HTR-8/SVneo (cell line): ENCODE results near the gene BAD.
A peak's percentile ranks its signal among the peaks of the same experiment; 100 is the strongest.

Experiments
- DNase-seq: peaks from one replicate; pipeline ENCODE4 v3.0.0; 2011; ENCODE audit warnings: low spot score, mixed read lengths; ENCODE audit not compliant: insufficient read length
- FAIRE-seq: peaks from 2 replicates; lab custom pipeline; 2011; peaks lifted over from hg19 to GRCh38; lab: Jason Lieb, UNC

The BAD gene

DNA sequence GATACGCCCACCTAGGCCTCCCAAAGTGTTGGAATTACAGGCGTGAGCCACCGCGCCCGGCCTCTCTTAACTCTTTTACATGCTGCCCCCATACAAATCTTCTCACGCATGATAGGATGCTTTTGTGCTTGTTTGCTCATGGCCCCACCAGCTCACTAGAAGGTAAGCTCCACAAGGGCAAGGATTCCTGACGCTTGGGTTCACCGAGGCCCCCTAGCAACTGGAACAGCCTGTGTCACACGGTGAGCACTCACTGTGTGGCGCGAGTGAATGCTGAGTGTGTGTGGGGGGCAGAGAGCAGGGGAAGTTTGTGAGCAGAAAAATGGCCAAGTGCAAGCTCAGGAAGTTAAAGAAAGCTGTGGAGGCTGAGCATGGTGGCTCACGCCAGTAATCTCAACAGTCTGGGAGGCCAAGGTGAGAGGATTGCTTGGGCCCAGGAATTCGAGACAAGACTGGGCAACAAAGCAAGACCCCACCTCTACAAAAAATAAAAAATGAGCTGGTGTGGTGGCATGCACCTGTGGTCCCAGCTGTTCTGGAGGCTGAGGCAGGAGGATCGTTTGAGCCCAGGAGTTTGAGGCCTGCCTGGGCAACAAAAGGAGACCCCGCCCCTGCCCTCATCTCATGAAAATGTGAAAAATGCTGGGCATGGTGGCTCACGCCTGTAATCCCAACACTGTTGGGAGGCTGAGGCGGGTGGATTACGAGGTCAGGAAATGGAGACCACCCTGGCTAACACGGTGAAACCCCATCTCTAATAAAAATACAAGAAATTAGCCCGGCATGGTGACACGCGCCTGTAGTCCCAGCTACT lies 2.3 kb downstream of the BAD start:
- DNase-seq (no peak), FAIRE-seq (no peak)

DNA sequence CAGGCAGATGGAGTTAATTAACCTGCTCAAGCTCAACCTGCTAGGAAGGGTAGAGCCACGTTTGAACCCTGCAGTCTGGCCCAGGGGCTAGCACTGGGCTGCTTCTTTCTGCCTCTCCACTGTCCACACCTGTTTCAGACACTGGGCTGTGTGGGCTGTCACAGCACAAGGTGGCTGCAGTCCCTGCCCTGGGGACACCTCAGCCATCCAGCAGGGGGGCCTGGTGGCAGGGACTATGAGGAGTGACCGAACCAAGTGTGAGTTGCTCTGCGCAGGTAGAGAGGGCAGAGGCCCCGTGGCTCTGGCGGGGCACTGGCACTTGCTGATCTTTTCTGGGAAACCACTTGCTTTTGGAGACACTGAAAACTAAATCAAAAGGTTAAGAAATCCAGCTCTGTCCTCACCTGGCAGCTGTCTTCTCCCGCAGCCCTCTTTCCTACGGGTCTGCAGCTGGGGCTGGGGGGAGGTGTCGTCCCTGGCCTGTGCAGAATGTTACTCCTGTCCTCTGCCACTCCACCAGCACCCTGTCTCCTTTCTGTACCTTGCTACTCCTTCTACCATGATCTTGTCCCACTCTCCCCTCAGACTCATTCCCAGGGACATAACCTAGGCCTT lies 5.8 kb downstream of the BAD start:
- DNase-seq, result no peak
- FAIRE-seq, result no peak

DNA sequence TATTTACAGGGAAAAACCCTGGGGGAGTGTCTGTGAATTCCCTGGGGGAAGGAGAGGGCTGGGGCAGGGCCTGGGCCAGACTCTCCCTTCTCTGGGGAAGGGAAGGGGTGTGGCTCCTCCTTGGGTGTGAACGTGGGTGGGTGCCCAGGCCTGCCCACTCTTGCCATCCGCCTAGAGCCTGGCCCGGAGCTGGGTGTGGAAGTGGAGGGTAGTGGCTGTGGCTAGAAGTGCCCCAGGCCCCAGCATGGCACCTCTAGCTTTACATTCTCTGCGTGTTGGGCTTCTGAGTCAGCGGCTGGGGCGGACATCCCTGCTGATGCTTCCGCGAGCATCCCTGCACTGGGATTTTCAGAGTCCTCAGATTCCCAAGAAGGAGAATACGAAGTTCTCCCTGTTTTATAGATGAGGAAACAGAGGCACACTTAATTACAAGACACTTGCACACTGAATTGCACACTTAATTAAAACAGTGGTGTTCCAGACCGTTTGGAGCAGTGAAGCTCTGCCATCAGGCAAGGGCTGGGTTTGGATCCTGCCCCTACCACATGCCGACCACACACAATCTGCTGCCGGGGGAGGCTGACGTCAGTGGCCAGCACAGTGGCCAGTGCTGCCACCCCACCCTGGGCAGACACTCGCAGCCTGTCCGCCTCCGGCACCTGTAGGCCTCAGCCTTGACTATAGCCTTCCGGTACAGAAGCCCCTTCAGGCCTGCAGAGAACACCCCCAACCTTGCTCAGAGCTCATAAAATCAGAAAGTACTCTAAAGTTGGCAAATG lies 7.6 kb downstream of the BAD start:
- DNase-seq, result peak; percentile 23
- FAIRE-seq, result no peak

DNA sequence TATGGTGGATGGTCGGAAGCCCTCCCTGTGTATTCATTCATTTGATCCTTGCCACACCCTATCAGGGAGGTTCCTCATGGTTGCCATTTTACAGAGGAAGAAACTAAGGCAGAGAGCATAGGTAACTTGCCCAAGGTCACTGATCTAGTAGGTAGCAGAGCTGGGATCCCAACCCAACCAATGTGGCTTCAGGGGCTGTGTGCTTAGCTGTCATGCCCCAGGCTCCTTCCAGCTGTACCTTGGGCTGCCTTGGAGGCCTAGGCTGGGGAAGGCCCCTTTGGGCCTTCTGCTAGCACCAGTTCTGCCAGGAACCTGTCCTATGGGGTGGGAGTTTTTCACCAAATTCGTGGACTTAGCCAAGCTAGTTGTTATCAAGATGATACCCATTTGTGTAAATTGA lies 8.6 kb downstream of the BAD start:
- no peak for FAIRE-seq
- DNase-seq, result no peak

DNA sequence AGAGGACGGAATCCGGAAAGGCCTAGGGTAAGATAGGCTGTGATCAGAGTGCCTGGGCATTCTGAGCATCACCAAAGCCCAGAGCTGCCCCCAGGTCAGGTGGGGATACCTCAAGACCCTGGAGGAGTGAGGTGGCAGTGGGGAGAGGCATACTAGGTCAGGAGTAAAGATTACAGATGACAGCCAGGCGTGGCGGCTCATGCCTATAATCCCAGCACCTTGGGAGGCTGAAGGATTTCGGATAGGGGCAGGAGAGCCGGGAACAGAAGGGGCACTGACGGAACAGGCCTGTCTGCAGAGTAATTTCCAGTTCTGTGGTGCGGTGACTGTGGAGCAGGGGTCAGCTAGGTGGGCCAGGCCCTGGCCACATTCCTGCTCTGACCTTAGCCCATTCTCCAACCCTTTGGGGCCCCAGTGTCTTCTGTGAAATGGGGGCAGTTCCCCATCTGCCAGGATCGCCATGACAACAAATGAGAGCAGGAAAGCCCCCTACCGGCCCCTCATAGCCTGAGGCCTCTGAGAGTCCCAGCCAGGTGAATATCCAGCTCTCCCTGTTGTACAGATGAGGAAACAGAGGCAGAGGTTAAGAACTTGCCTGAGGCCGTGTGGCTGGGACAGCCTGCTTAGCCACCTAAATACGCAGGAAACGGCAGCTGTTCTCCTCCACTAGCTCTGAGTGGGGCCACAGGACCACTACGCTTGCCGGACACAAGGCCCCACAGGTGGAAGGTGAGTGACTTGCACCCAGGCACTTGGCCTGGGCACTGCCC lies 9.2 kb downstream of the BAD start:
- FAIRE-seq, result no peak
- DNase-seq, result no peak

DNA sequence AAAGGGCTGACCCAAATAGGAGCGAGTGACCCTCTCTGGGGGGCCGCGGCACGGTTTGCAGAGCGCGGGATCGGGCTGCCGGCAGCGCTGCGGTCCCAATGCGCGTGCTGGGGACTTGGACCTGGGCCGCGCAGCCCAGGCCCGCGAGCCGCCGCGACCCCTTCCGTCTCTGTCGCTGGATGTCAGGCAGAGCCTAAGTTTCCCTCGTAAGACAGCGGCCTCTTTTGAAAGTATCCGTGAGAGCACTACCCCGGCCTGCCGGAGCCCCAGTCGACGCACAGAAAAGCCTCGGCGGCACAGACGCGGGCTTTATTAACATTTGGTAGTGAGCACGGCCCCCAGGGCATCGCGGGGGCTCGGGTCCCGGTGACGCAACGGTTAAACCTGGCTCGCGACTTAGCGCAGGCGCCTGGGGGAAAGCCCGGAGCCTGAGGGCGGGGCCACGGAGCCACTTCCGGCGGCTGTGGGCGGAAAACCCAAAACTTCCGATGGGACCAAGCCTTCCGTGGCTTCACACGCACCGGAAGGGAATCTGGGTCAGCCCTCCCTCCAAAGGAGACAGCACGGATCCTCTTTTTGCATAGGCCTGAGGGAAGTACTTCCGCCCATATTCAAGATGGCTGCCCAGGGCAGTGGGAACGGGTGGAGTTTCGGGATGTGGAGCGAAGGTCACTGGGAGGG lies 14.8 kb downstream of the BAD start:
- FAIRE-seq, result no peak
- peak; percentile 92 for DNase-seq

DNA sequence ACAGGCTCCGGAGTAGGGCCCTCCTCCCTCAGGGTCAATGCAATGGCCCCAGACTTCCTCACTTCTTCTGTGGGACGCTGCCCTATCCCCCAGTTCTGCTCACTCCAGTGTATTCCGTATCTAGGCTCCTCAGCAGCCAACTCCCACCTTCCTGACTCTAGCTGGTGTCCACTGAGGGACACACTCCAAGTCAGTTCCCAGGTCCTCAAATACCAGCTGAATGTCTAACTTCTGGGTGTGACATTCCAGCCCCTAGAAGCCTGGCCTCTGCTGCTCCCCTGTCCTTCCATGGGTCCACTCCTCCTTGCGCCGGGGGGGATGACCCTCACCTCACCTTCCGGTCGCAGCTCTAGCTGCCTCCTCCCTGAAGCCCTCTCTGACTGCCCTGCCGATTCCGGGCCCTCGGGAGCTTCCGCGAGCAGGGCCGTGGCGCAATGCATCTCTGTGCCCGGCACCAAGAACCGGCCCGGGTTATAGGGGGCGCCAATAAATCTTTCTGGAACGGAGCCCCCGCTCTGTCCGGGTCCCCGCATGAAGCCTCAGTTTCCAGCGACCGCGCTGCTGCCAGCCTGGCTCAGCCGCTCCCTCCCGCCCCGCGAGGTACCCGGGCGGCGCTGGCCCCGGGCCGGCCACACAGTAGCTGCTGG lies 15.4 kb downstream of the BAD start:
- DNase-seq (peak; percentile 18), FAIRE-seq (no peak)

DNA sequence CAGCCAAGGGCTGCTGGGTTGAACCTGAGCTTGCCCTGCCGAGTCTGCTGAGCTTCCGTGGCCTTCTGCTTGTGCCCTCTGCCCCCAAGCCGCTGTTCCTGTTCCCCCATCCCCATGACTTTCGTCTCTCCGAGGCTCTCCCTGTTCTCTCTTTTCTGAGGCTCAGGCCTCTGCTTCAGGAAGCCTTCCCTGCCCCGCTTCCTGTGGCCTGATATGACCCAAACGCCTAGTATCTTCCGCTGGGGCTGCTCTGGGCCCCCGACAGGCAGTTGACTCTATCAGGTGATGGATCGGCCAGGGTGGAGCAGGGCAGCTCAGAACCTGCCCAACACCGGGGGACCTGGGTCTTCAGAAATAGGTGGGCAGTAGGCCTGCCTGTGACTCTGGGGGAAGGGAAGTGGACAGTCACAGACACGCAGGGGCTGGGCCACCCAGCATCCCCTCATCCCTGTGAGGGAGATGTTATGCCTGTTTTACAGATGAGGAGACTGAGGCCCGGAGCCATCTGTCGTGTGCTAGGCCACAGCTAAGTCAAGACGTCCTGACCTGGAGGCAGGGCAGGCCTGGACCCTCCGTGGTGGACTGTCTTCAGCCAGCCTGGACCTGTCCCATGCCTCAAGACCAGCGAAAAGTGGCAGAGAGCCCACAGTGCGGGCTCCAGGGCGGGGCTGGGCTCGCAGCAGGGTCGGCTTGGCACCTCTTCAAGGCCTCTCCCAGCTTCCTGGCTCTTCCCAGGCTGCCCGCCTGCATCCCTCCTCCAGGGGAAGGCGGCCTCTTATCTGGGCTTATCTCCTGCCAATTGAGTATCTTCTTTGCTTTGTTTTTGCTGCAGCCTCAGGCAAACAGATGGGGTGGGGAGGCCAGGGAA lies 16.2 kb downstream of the BAD start:
- no peak for FAIRE-seq
- peak; percentile 7 for DNase-seq

DNA sequence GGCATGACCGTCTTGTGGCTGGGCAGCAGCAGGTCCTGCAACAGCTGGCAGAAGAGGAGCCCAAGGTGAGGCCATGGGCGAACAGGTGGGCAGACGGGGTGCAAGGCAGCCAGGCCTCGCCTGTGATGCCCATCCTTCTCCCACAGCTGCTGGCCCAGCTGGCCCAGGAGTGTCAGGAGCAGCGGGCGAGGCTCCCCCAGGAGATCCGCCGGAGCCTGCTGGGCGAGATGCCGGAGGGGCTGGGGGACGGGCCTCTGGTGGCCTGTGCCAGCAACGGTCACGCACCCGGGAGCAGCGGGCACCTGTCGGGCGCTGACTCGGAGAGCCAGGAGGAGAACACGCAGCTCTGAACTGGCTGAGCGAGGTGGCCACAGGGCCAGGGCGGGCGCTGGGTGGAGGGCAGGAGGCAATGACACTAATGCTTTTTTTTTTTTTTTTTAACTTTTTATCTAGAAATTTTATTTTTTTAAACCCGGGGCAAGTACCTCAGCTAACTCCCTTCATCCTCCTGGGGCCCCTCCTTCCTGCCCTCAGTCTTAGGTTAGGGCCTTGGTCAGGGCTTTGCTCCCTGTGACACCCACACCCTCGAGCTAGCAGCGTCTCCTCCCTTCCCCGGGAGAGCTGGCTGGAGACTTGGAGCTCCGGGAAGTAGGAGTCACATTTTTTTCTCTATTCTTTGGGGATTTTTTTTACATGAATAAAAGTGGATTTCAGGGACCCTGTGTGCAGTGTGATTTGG lies 17.1 kb downstream of the BAD start:
- FAIRE-seq, result no peak
- no peak for DNase-seq

DNA sequence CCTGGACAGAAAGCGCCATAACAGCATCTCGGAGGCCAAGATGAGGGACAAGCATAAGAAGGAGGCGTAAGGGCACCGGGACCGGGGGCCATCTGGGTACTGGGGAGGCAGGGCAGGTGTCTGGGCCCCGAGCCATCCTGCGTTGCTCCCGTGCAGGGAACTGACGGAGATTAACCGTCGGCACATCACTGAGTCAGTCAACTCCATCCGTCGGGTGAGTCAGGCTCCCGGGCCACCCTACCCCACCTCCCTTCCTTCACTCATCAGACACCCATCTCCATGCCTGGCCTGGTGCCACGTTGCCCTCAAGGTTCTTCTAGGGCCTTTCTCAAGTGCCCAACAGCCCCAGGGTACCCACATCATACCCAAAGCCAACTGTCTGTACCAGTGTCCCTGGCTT lies 18.1 kb downstream of the BAD start:
- FAIRE-seq (no peak), DNase-seq (no peak)

DNA sequence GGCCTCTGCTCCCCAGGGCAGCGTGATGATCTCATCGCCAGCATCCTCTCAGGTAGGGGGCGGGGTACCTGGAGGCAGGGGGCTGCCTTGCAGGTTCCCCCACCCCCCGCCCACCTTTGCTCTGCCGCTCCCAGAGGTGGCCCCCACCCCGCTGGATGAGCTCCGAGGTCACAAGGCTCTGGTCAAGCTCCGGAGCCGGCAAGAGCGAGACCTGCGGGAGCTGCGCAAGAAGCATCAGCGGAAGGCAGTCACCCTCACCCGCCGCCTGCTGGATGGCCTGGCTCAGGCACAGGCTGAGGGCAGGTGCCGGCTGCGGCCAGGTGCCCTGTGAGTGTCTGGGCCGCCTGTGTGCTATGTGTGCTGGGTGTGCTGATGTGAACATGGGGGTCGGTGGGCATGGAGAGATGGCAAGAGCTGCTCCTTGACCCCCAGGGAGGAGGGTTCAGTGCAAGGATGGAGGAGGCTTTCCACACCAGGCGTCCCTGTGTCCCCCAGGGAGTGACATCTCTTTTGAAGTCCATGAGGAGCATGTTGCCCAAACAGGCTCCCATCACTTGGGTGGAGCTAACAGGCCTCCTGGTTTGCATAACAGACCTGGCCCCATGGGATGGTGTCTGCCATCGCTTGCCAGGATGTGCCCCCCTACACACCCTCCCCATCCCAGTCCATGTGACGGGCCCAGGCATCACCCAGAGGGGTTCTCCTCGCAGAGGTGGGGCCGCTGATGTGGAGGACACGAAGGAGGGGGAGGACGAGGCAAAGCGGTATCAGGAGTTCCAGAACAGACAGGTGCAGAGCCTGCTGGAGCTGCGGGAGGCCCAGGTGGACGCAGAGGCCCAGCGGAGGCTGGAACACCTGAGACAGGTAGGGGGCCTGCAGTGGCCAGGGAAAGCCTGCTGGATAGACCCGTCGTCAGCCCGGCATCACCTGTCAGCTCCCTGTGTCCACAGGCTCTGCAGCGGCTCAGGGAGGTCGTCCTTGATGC lies 19.0 kb downstream of the BAD start:
- FAIRE-seq (no peak), DNase-seq (no peak)

DNA sequence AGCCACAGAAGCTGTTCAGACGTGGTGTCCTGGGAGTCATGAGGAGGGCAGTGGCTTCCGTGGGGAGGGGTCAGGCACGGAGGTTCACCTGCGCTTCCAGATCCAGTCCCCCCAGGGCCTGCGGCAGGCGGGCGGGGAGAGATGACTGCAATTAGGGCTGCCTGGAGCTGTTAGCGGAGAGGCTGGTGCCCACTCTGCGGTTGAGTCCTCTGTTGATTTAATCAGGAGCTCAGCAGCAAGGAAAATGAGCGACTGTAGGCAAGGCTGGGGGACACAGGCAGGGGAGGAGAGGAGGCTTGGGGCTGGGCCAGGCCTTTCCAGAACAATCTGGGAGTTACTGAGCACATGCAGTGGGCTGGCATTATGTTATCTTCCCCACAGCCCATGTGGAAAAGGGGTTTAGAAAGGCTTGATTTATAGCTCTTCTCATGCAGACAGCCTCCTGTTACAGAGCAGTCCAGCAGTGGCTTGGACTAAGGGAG lies 20.1 kb downstream of the BAD start:
- no peak for FAIRE-seq
- no peak for DNase-seq

DNA sequence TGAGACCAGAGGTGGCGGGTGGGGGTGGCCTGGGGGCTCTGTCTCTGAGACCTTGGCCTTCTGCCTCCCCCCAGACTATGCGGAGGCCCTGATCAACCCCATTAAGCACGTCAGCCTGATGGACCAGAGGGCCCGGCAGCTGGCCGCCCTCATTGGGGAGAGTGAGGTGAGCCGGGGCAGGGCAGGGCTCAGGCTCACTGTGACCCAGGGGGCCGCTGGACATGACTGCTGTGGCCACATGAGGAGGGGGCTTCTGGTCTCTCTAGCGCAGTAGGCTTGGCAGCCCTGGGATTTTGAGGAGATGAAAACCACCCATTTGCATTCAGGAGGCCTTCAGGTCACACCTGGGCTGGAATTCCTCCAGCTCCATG lies 20.5 kb downstream of the BAD start:
- no peak for DNase-seq
- FAIRE-seq, result no peak

DNA sequence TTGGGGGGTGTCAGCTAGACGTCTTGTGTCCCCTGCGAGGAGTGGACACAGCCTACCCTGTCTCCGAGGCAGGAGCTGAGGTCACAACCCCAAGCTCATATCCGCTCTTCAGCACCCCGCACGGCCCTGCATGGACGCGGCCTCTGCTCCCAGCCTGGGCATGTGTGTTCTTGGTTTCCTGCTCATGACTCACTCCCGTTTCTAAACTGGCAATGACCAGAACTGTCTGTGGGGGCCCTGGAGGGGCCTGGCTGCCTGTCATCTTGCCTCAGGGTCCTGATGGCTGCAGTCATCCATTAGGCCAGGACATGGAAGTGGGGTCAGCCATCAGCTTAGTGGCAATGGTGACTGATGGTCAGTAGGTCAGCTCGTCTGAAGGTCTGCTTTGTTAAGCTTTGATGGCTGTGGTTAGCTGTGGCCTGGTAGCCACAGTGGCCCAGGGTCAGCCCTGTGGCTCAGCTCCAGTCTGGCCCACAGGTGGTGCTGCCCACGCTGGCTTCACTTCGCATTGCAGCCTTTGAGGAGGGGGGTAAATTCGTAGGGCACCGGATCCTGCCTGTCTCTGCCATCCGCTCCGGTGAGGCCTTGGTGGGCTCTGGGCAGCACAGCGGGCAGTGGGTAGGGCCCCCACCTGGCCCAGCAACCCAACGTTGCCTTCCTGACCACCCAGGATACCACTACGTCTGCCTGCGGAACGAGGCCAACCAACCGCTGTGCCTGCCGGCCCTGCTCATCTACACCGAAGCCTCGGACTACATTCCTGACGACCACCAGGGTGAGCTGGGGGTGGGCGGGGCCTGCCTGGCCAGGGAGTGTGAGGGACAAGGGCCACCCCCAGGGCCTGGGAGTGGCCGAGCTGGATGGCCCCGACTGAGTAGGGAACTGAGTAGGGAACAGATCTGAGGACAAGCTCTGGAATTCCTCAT lies 21.2 kb downstream of the BAD start:
- no peak for DNase-seq

DNA sequence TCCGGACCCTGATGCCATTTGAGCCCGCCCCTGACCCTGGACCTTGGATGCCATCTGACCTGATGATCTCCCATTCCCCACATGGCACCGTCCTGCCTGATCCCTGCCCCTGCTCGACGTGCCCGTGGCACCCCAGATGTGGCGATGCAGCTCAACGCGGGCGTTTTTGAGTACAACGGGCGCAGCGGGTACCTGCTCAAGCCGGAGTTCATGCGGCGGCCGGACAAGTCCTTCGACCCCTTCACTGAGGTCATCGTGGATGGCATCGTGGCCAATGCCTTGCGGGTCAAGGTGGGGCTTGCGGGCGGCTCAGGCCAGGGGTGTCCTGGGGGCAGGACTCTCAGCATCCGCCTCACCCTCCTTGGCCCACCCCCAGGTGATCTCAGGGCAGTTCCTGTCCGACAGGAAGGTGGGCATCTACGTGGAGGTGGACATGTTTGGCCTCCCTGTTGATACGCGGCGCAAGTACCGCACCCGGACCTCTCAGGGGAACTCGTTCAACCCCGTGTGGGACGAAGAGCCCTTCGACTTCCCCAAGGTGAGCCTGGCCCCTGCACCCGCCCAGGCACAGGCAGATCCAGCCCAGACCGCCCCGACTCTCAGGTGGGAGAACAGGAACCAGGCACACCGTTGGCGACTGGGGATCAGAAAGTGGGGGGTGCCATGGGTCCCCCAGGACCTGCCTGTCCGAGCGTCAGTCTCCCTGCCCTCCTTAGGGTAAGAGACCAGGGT lies 22.0 kb downstream of the BAD start:
- DNase-seq, result no peak
- FAIRE-seq, result no peak

More for the DNA sequence above, 21.2 kb downstream of the BAD start:
- no peak for FAIRE-seq
